HepG2 (cell line): ENCODE measurements around the gene GRIP2. TPM values are rescaled to one million over a fixed set of nuclear protein-coding genes. Genes with fewer than 3 reads are reported as not detected.

Experiments used
- ATAC-seq: fragments of 200-7000 bp; cut with Tn5 transposase; 3 replicates; pipeline ENCODE4 v1.9.1; 2020; ENCODE audit warnings: mild to moderate bottlenecking, moderate library complexity
- BruUV-seq: library from RNA; stranded (reverse); fragments of 400-500 nt; replicated peaks from 2 replicates; lab custom pipeline; 2021; lab: Mats Ljungman, UMichigan
- CTCF ChIA-PET: fragments of 300-600 bp; formaldehyde crosslinking; extraction: SDS; loops from one replicate; lab custom pipeline; 2021; ENCODE audit warnings: low total read pairs, inconsistent platforms, low intra/inter-chr PET ratio; lab: Yijun Ruan, JAX
- POLR2A ChIA-PET: fragments of 350-600 bp; sonication (Branson Sonifier 250); formaldehyde crosslinking; loops from one replicate; lab custom pipeline; 2020; ENCODE audit warnings: antibody characterized with exemption, inconsistent platforms; lab: Yijun Ruan, JAX
- DNase-seq: peaks from one replicate; pipeline ENCODE4 v3.0.0-alpha.2; 2015; ENCODE audit warnings: low spot score
- FAIRE-seq: peaks from 3 replicates; lab custom pipeline; 2011; peaks lifted over from hg19 to GRCh38; lab: Jason Lieb, UNC
- H2AFZ ChIP-seq: one replicate; pipeline ENCODE4 v1.6.1; 2011; ENCODE audit warnings: low read length, inconsistent platforms
- H3K27ac ChIP-seq: fragments of 300-600 bp; 3 replicates; pipeline ENCODE4 v1.8.0; 2011; ENCODE audit warnings: mixed run types, mild to moderate bottlenecking, mixed read lengths, low read length, inconsistent platforms; ENCODE audit not compliant: insufficient read depth; ENCODE audit errors: extremely low read length
- H3K27me3 ChIP-seq, 2 experiments: fragments of 200-600 bp in 1 of 2; 2 replicates in 1 of 2; 3 replicates in 1 of 2; pipeline versions ENCODE4 v1.6.0 to v1.8.0; 2011; ENCODE audit warnings: low read length in 2 of 2, mild to moderate bottlenecking in 2 of 2, moderate library complexity in 2 of 2, inconsistent platforms in 1 of 2; ENCODE audit not compliant: insufficient read depth in 2 of 2, control insufficient read depth in 1 of 2
- H3K36me3 ChIP-seq, 2 experiments: fragments of 200-600 bp in 1 of 2; replicated peaks in 1 of 2; 2 replicates in 1 of 2; 3 replicates in 1 of 2; pipeline versions ENCODE4 v1.5.1 to v1.8.0; 2011; ENCODE audit warnings: low read length in 2 of 2, inconsistent platforms in 1 of 2; ENCODE audit not compliant: insufficient read depth in 2 of 2, control insufficient read depth in 1 of 2
- H3K4me1 ChIP-seq: 2 replicates; pipeline ENCODE4 v1.5.1; 2012; ENCODE audit warnings: low read length, inconsistent platforms; ENCODE audit not compliant: insufficient read depth
- H3K4me2 ChIP-seq: 2 replicates; pipeline ENCODE4 v1.6.0; 2011; ENCODE audit warnings: low read depth, low read length, inconsistent platforms
- H3K4me3 ChIP-seq, 3 experiments: fragments of 200-600 bp in 1 of 3; sonication (generic), shearing (Covaris generic) in 1 of 3; replicated peaks in 1 of 3; 2 replicates each; pipeline ENCODE4 v1.5.1; 2011 to 2016; ENCODE audit warnings: low read length in 3 of 3, inconsistent platforms in 2 of 3, low read depth in 2 of 3, mild to moderate bottlenecking in 2 of 3, control low read depth in 1 of 3, mixed read lengths in 1 of 3; ENCODE audit not compliant: insufficient read depth in 1 of 3
- H3K79me2 ChIP-seq: one replicate; pipeline ENCODE4 v1.6.1; 2011; ENCODE audit warnings: low read length, inconsistent platforms; ENCODE audit not compliant: insufficient read depth
- H3K9ac ChIP-seq: 2 replicates; pipeline ENCODE4 v1.6.0; 2011; ENCODE audit warnings: mild to moderate bottlenecking, low read depth, low read length, inconsistent platforms; ENCODE audit not compliant: insufficient read depth
- H3K9me3 ChIP-seq: 2 replicates; pipeline ENCODE4 v1.5.1; 2012; ENCODE audit warnings: mild to moderate bottlenecking, low read length
- H4K20me1 ChIP-seq: 2 replicates; pipeline ENCODE4 v1.6.0; 2011; ENCODE audit warnings: inconsistent platforms, mild to moderate bottlenecking, low read length, moderate library complexity; ENCODE audit not compliant: insufficient read depth
- TBL1XR1 ChIP-seq: fragments of 150-350 bp; IDR thresholded peaks from 2 replicates; pipeline ENCODE4 v1.6.1; 2014; ENCODE audit warnings: borderline replicate concordance, low read length; ENCODE audit not compliant: partially characterized antibody
- ZC3H4 ChIP-seq: sonication (generic); formaldehyde crosslinking; IDR thresholded peaks from 2 replicates; pipeline ENCODE4 v1.4.0; 2020; ENCODE audit warnings: missing genetic modification reagents, borderline replicate concordance
- ZNF235 ChIP-seq: sonication (generic); formaldehyde crosslinking; IDR thresholded peaks from 2 replicates; pipeline ENCODE4 v1.8.1; 2023; ENCODE audit warnings: mild to moderate bottlenecking, missing genetic modification reagents, borderline replicate concordance
- ZNF629 ChIP-seq: sonication (generic); formaldehyde crosslinking; conservative IDR thresholded peaks from 2 replicates; pipeline ENCODE4 v1.5.0; 2020; ENCODE audit warnings: missing genetic modification reagents
- WGBS: methylation state at CpG from one replicate; pipeline ENCODE4 v1.1.6; 2017; ENCODE audit warnings: low lambda C conversion rate; 5-methylcytosine and 5-hydroxymethylcytosine counted together
- in situ Hi-C: cut with HindIII; loops from 2 replicates; pipeline ENCODE4 v1.10.0; 2017; ENCODE audit warnings: low pct_unique_long_range_greater_than_20kb; ENCODE audit not compliant: extremely low pct_ligation_motif_present
- intact Hi-C: fragments of 100-400 bp; cut with micrococcal nuclease; formaldehyde crosslinking; loops from one replicate; pipeline ENCODE4 v1.10.0; 2022; ENCODE audit not compliant: unreplicated experiment
- polyA plus RNA-seq, 8 experiments: library from polyadenylated mRNA; depleted of rRNA in 3 of 8; stranded (reverse) in 7 of 8; unstranded in 1 of 8; fragments of >200 nt; fragmentation: Illumina TruSeq in 4 of 8; extraction: Trizol in 4 of 8; gene quantifications; 2 replicates each; pipeline versions ENCODE4 v1.2.1 to v1.2.3, GENCODE V29; 2011 to 2016; ENCODE audit warnings: low read depth in 4 of 8, missing spikeins in 1 of 8, mixed read lengths in 1 of 8; ENCODE audit not compliant: insufficient read depth in 1 of 8
- total RNA-seq, 5 experiments: library from RNA; depleted of rRNA; stranded (reverse); fragments of >200 nt; fragmentation: Illumina TruSeq; extraction: Trizol; gene quantifications; 2 replicates each; pipeline ENCODE4 v1.2.3, GENCODE V29; 2016; ENCODE audit warnings: low read depth in 1 of 5
- TF ChIP-seq, protein P1 (sequence below): IDR thresholded peaks from 2 replicates; pipeline ENCODE4 v1.6.1; 2016

The GRIP2 gene
- total and polyA plus RNA-seq, 2 of the 13 experiments (the other 11 are each of a cell fraction or from before 2014, with no cell fraction given) = 0.11 to 0.24 TPM

DNA sequence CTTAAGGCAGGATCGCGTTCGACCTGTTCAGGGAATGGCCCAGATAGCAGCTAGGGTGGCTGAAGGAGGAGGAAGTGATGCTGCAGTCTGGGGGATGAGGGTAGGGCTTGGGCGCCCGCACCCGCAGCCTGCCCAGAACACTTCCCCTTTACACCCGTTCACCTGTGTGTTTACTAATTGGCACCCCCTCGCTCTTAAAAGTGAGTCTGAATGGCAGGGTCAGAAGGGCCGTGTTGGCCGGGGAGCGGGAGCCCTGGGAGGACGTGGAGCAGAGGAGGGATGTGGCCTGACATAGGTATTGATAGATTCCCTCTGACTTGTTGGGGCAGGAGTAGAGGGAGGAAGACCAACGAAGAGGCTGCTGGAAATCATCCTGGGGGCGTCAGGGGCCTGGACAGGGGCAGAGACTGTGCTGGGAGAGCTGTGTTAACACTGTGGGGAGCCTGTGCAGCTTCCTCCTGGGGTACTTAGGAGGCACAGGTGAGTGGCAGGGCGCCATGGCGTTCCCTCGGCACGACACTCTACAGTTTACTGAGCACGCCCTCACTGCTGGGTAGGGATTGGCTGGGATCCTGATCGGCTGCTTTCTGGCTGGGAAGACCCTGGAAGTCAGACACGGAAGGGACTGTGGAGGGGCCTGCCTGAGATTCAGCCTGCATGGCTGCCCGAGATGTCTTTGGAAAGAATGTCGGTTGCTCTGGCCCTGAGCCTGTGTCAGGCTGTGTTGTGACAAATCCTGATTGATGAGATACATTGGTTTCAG lies 86.1 kb downstream of the GRIP2 start:
- POLR2A ChIA-PET = no interaction called here

DNA sequence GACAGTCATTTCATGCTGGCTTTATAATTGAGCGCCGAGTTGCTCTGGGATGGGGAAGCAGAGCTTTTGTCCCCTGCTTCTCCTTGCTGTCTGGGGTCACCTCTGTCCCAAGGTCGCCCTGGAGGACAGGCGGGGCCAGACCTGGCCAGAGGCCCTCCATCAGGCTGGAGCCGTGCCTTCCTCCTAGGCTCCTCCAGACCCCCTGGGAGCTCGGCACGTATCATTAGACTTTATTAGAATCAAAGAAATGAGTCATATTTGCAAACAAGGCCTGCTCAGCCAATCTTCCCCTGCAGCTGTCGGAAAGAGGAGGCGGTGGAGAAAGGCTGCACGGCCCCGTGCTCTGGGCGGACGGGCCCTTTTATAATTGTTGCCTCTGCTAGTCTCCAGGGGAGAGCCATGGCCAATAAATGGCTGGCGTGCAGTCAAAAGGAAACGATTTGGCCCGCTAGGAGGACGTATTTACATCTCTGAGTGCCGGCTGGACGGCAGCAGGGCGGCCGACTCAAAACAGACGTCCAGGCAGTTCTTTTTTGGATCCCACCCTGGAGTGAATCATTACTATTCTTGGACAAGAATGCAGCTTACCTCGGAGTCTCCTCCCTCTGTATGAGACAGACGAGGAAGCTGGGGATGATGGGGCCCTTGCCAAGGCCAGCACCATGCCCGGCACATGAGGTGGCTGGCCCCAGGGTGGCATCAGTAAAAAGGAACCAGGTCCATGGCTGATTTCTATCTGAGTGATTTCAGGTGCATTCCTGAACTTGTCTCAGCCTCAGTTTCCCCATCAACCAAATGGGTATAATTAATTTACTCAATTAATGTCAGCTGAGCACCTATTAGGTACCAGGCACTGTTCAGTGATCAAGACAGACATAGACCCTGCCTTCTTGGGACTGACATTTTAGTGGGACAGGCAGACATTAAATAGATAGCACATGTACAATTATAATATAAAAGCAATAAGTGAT lies 87.1 kb downstream of the GRIP2 start:
- Histone ChIP-seq H3K27me3 (no peaks in the 10 kb centered on the region), H3K9ac (no peak overlapping the region), H3K4me3 (no peak overlapping the region), H3K4me1 (peaks cover 19% of the 10 kb centered on the region), H2AFZ (no peak overlapping the region), H3K79me2 (no peaks in the 10 kb centered on the region), H3K9me3 (no peaks in the 10 kb centered on the region)
- no peak for FAIRE-seq
- intact Hi-C loops = no loop called here
- CTCF ChIA-PET = no interaction called here
- no peak for DNase-seq
- ATAC-seq = no peak
- TF ChIP-seq ZNF629 (CRISPR knock-in tag) (peak; percentile 52; the same call in 1 of the 2 replicates), ZNF235 (CRISPR knock-in tag) (no peak)
- TF ChIP-seq, protein P1, sequence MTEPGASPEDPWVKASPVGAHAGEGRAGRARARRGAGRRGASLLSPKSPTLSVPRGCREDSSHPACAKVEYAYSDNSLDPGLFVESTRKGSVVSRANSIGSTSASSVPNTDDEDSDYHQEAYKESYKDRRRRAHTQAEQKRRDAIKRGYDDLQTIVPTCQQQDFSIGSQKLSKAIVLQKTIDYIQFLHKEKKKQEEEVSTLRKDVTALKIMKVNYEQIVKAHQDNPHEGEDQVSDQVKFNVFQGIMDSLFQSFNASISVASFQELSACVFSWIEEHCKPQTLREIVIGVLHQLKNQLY (CRISPR knock-in tag) = no peak
- TF ChIP-seq, all 625 proteins: peak for 1
- Histone ChIP-seq H4K20me1 (no peaks in the 10 kb centered on the region), H3K36me3 (peaks cover 16 to 55% of the 10 kb centered on the region in 2 experiments; a peak in 4 of 5 replicates), H3K27ac (no peak overlapping the region), H3K4me2 (no peak overlapping the region)
- in situ Hi-C loops = no loop called here
- POLR2A ChIA-PET = interaction anchor here (1.6 kb wide), 1 partner anchor 51 kb away, joined by 11 read pairs; the partner anchor contains the start of gene SLC6A6
- WGBS = 95% methylated on average over 15 of the region's 25 CpGs
- no TSS peak for BruUV-seq

More for the DNA sequence above, 86.1 kb downstream of the GRIP2 start:
- FAIRE-seq = no peak
- intact Hi-C loops = no loop called here
- H3K4me1 ChIP-seq = peaks cover 19% of the 10 kb centered on the region
- no peaks in the 10 kb centered on the region for H3K9me3 ChIP-seq
- H3K9ac ChIP-seq = no peak overlapping the region
- H3K27me3 ChIP-seq = no peaks in the 10 kb centered on the region
- no peak overlapping the region for H3K4me2 ChIP-seq
- CTCF ChIA-PET = no interaction called here
- H3K36me3 ChIP-seq = peaks cover 7 to 46% of the 10 kb centered on the region in 2 experiments; a peak in 4 of 5 replicates
- no peak overlapping the region for H3K27ac ChIP-seq
- WGBS = 93% methylated on average over 23 of the region's 23 CpGs
- no peak overlapping the region for H3K4me3 ChIP-seq
- no peak for DNase-seq
- no peaks in the 10 kb centered on the region for H3K79me2 ChIP-seq
- in situ Hi-C loops = no loop called here
- H4K20me1 ChIP-seq = no peaks in the 10 kb centered on the region
- BruUV-seq = no TSS peak
- TF ChIP-seq ZC3H4 (CRISPR knock-in tag) (no peak), TBL1XR1 (no peak)
- TF ChIP-seq, all 625 proteins: peak for 0
- ATAC-seq = no peak
- H2AFZ ChIP-seq = no peak overlapping the region
